IMR-90 (cell line): ENCODE results near the gene KANSL3. TPM values are rescaled to one million over a fixed set of nuclear protein-coding genes. Genes with fewer than 3 reads are reported as not detected.
A peak's percentile ranks its signal among the peaks of the same experiment; 100 is the strongest.

ENCODE experiments used
- ATAC-seq: fragments of 200-7000 bp; cut with Tn5 transposase; 2 replicates; pipeline ENCODE4 v1.9.1; 2020; ENCODE audit warnings: low read depth, mild to moderate bottlenecking, moderate library complexity
- BruUV-seq: library from RNA; stranded (reverse); fragments of 400-500 nt; replicated peaks from 2 replicates; lab custom pipeline; 2021; lab: Mats Ljungman, UMichigan
- CTCF ChIA-PET: fragments of 300-600 bp; formaldehyde crosslinking; extraction: SDS; loops from one replicate; lab custom pipeline; 2021; ENCODE audit warnings: antibody characterized with exemption; lab: Yijun Ruan, JAX
- POLR2A ChIA-PET: fragments of 300-600 bp; sonication (Branson Sonifier 250); formaldehyde crosslinking; loops from one replicate; lab custom pipeline; 2022; ENCODE audit warnings: antibody characterized with exemption; ENCODE audit not compliant: unreplicated experiment; lab: Charles Lee
- DNase-seq: peaks from one replicate; pipeline ENCODE4 v3.0.0; 2013
- H2AFZ ChIP-seq: replicated peaks from 2 replicates; pipeline ENCODE3; 2013; ENCODE audit warnings: low read length, mild to moderate bottlenecking; ENCODE audit not compliant: poor library complexity
- H2AK5ac ChIP-seq: 2 replicates; pipeline ENCODE4 v1.6.1; 2013; ENCODE audit warnings: low read depth, low read length, inconsistent platforms
- H2AK9ac ChIP-seq: replicated peaks from 2 replicates; pipeline ENCODE3; 2013; ENCODE audit warnings: mild to moderate bottlenecking, low read depth, low read length, moderate library complexity; ENCODE audit not compliant: poor library complexity
- H2BK120ac ChIP-seq: 2 replicates; pipeline ENCODE4 v1.6.1; 2013; ENCODE audit warnings: low read depth, low read length, inconsistent platforms
- H2BK15ac ChIP-seq: 3 replicates; pipeline ENCODE4 v1.6.1; 2013; ENCODE audit warnings: low read depth, low read length, inconsistent platforms
- H2BK20ac ChIP-seq: 2 replicates; pipeline ENCODE4 v1.6.1; 2013; ENCODE audit warnings: low read depth, mild to moderate bottlenecking, inconsistent platforms, low read length, moderate library complexity
- H2BK5ac ChIP-seq: 2 replicates; pipeline ENCODE4 v1.6.1; 2013; ENCODE audit warnings: mild to moderate bottlenecking, low read depth, low read length, inconsistent platforms; ENCODE audit not compliant: poor library complexity, severe bottlenecking
- H3K14ac ChIP-seq: replicated peaks from 2 replicates; pipeline ENCODE4 v1.6.1; 2013; ENCODE audit warnings: low read depth, low read length, inconsistent platforms
- H3K18ac ChIP-seq: 2 replicates; pipeline ENCODE4 v1.6.1; 2013; ENCODE audit warnings: low read depth, low read length, control low read depth
- H3K23ac ChIP-seq: 2 replicates; pipeline ENCODE4 v1.6.1; 2013; ENCODE audit warnings: low read depth, low read length, inconsistent platforms
- H3K27ac ChIP-seq: 2 replicates; pipeline ENCODE4 v1.5.1; 2013; ENCODE audit warnings: mild to moderate bottlenecking, control low read depth, low read length; ENCODE audit not compliant: insufficient read depth
- H3K27me3 ChIP-seq: 2 replicates; pipeline ENCODE4 v1.6.1; 2013; ENCODE audit warnings: low read length; ENCODE audit not compliant: control insufficient read depth, insufficient read depth
- H3K36me3 ChIP-seq: 2 replicates; pipeline ENCODE4 v1.6.1; 2013; ENCODE audit warnings: low read length, mixed read lengths; ENCODE audit not compliant: control insufficient read depth, insufficient read depth
- H3K4ac ChIP-seq: 2 replicates; pipeline ENCODE4 v1.6.1; 2013; ENCODE audit warnings: low read depth, low read length, inconsistent platforms
- H3K4me1 ChIP-seq: 2 replicates; pipeline ENCODE4 v1.6.1; 2013; ENCODE audit warnings: low read length, mixed read lengths; ENCODE audit not compliant: control insufficient read depth, insufficient read depth
- H3K4me2 ChIP-seq: 2 replicates; pipeline ENCODE4 v1.6.1; 2013; ENCODE audit warnings: low read depth, mild to moderate bottlenecking, control low read depth, low read length, moderate library complexity
- H3K4me3 ChIP-seq: 2 replicates; pipeline ENCODE4 v1.5.1; 2013; ENCODE audit warnings: low read depth, mild to moderate bottlenecking, control low read depth, low read length, moderate library complexity; ENCODE audit not compliant: insufficient read depth
- H3K56ac ChIP-seq: 2 replicates; pipeline ENCODE4 v1.6.1; 2013; ENCODE audit warnings: low read length, inconsistent platforms; ENCODE audit not compliant: insufficient read depth; ENCODE audit errors: extremely low read depth
- H3K79me1 ChIP-seq, 2 experiments: 2 replicates each; pipeline ENCODE4 v1.6.1; 2013; ENCODE audit warnings: low read length in 2 of 2, inconsistent platforms in 1 of 2, low read depth in 1 of 2
- H3K9ac ChIP-seq: 2 replicates; pipeline ENCODE4 v1.6.1; 2013; ENCODE audit warnings: low read depth, low read length, control low read depth
- H3K9me1 ChIP-seq: 2 replicates; pipeline ENCODE4 v1.6.1; 2013; ENCODE audit warnings: low read length, inconsistent platforms; ENCODE audit not compliant: insufficient read depth
- H3K9me3 ChIP-seq: 2 replicates; pipeline ENCODE4 v1.6.1; 2013; ENCODE audit warnings: low read length; ENCODE audit not compliant: control insufficient read depth, insufficient read depth
- H4K20me1 ChIP-seq: 2 replicates; pipeline ENCODE4 v1.6.1; 2013; ENCODE audit warnings: low read length, inconsistent platforms; ENCODE audit not compliant: insufficient read depth
- H4K5ac ChIP-seq: 2 replicates; pipeline ENCODE4 v1.6.1; 2013; ENCODE audit warnings: mild to moderate bottlenecking, low read depth, low read length, control low read depth
- H4K8ac ChIP-seq, 2 experiments: 2 replicates each; pipeline ENCODE4 v1.6.1; 2013; ENCODE audit warnings: low read depth in 2 of 2, low read length in 2 of 2, control low read depth in 1 of 2, inconsistent platforms in 1 of 2
- H4K91ac ChIP-seq: 2 replicates; pipeline ENCODE4 v1.6.1; 2013; ENCODE audit warnings: low read depth, low read length, inconsistent platforms; ENCODE audit not compliant: insufficient read depth
- BHLHE40 ChIP-seq: fragments of 150-350 bp; IDR thresholded peaks from 2 replicates; pipeline ENCODE4 v1.6.1; 2016; ENCODE audit warnings: mild to moderate bottlenecking, low read depth, low read length
- CEBPB ChIP-seq: IDR thresholded peaks from 2 replicates; pipeline ENCODE4 v1.6.1; 2012; ENCODE audit warnings: low read depth, low read length, improper control_type of control experiment
- CHD1 ChIP-seq: IDR thresholded peaks from 2 replicates; pipeline ENCODE4 v1.6.1; 2012; ENCODE audit warnings: low read depth, low read length, improper control_type of control experiment
- FOS ChIP-seq: fragments of 150-350 bp; IDR thresholded peaks from 2 replicates; pipeline ENCODE4 v1.6.1; 2016; ENCODE audit warnings: low read depth, low read length
- MAFK ChIP-seq: IDR thresholded peaks from 2 replicates; pipeline ENCODE4 v1.6.1; 2012; ENCODE audit warnings: low read depth, low read length, improper control_type of control experiment
- MAZ ChIP-seq: IDR thresholded peaks from 2 replicates; pipeline ENCODE4 v1.6.1; 2012; ENCODE audit warnings: low read depth, mild to moderate bottlenecking, low read length, improper control_type of control experiment, moderate library complexity, borderline replicate concordance
- MXI1 ChIP-seq: IDR thresholded peaks from 2 replicates; pipeline ENCODE4 v1.6.1; 2012; ENCODE audit warnings: low read depth, mild to moderate bottlenecking, low read length, moderate library complexity, borderline replicate concordance
- NFE2L2 ChIP-seq: fragments of 150-350 bp; IDR thresholded peaks from 2 replicates; pipeline ENCODE4 v1.6.1; 2016; ENCODE audit warnings: low read depth, mild to moderate bottlenecking, low read length
- POLR2A ChIP-seq: IDR thresholded peaks from 2 replicates; pipeline ENCODE4 v1.6.1; 2012; ENCODE audit warnings: mild to moderate bottlenecking, low read depth, low read length
- RCOR1 ChIP-seq: IDR thresholded peaks from 2 replicates; pipeline ENCODE4 v1.6.1; 2012; ENCODE audit warnings: mild to moderate bottlenecking, low read length, improper control_type of control experiment; ENCODE audit not compliant: insufficient replicate concordance
- RFX5 ChIP-seq: IDR thresholded peaks from 2 replicates; pipeline ENCODE4 v1.8.0; 2012; ENCODE audit warnings: low read depth, mild to moderate bottlenecking, low read length, moderate library complexity
- WGBS, 2 experiments: methylation state at CpG; one replicate each; pipeline versions ENCODE4 v1.1.5 to v1.1.7; 2013; ENCODE audit warnings: missing lambda C conversion rate in 2 of 2; ENCODE audit not compliant: insufficient read length in 1 of 2; ENCODE audit errors: extremely low coverage in 2 of 2; 5-methylcytosine and 5-hydroxymethylcytosine counted together
- dilution Hi-C: fragments of 300-500 bp; cut with HindIII; formaldehyde crosslinking; loops from one replicate; pipeline ENCODE4 v1.14.3; 2018; ENCODE audit warnings: low sequenced_read_pairs; ENCODE audit not compliant: unreplicated experiment
- in situ Hi-C: fragments of 300-500 bp; cut with MboI; formaldehyde crosslinking; loops from 3 replicates; pipeline ENCODE4 v1.14.3; 2019; ENCODE audit warnings: low sequenced_read_pairs, inconsistent platforms, mixed read lengths
- intact Hi-C: fragments of 100-400 bp; cut with micrococcal nuclease; formaldehyde crosslinking; loops from 2 replicates; pipeline ENCODE4 v1.10.0; 2022
- polyA plus RNA-seq, 3 experiments: library from polyadenylated mRNA; depleted of rRNA; stranded (reverse); fragments of >200 nt; gene quantifications; 2 replicates each; pipeline ENCODE4 v1.2.3, GENCODE V29; 2012; ENCODE audit warnings: low replicate concordance in 1 of 3
- total RNA-seq: library from RNA; depleted of rRNA; stranded (reverse); fragments of >200 nt; gene quantifications from 2 replicates; pipeline ENCODE4 v1.2.3, GENCODE V29; 2012
- TF ChIP-seq, protein P1 (sequence below): fragments of 150-350 bp; IDR thresholded peaks from 2 replicates; pipeline ENCODE4 v1.6.1; 2016; ENCODE audit warnings: low read depth, mild to moderate bottlenecking, low read length, moderate library complexity, borderline replicate concordance

The KANSL3 gene
- total and polyA plus RNA-seq, 2 of the 4 experiments (the other 2 are of a cell fraction): 22.2 to 26.3 TPM

DNA sequence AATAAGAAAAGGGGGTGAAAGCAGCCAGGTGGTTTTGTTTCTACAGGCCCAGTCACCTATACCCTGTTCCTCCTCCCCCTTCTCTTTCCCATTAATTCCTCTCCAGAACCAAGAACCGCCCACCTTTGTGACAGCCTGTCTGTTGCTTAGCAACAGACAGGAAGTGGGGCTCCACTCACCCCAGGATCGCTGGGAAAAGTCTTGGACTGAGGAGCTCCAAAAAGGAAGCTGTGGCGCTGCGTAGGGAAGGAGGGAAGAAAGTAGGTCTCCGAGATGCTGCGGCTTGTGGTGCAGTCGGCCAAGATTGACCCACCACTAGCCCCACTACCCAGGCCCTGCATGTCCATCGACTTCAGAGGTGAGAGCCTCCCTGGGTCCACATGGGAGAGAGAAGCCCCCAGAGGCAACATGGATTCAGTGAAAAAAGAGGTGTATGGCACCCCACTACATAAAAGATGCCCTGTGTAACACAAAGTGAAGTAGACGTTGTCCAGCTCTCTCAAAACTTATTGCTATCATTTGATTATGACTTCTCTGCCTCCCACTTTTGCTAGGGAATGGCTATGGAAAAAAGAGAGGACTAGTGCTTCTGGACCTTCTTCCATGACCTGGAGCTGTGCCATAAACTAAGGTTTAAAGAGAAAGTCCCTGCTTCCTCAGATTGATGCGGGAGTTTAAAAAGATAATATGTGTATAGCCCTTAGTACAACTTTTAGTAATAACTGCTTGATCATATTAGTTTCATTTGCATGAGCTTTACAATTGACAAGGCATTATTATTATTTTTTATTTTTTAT, 4.7 kb upstream of the KANSL3 start, which contains the start of gene FER1L5 (continued):
- TF ChIP-seq FOS: no peak
- TF ChIP-seq MAFK: no peak
- TF ChIP-seq POLR2A: no peak

DNA sequence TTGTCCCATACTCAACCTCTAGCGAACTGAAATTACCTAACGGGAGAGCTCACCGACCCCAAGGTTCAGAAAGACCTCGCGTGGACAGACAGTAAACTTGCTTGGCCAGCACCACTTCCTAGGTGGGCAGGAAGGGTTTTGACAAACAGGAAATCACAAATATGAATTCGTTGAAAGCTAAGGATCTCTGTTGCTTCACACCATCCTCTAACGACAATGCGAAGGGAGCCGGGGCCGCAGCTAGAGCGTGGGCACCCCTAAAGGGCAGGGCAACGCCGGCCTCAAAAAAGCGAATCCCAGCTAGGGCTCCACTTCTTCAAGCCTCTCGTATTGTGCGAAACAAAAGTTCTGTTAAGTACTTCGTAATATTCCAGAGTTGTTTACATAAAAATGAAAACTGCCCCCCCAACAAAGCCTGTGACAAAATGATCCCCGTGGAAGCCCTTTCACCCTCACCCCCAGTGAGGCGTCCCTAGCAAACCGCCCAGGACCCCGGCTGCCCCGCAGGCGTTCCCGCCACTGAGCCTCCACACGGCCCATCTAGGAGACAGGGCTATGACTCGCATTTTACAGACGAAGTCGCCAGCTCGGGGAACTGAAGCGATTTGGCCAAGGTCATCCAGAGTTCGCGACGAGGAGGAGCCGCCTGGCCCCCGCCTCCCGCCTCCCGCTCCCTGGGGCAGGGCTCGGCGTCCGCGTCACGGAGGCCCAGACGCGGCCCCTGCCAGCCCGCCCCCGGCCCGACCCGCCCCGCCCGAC, 548 bp downstream of the KANSL3 start:
- H3K9me3 ChIP-seq: no peaks in the 10 kb centered on the region
- H3K4me2 ChIP-seq: peak overlapping the region; percentile 98
- no peaks in the 10 kb centered on the region for H3K27me3 ChIP-seq
- peak overlapping the region; percentile 23; the same call in 1 of the 2 replicates for H4K5ac ChIP-seq
- H2BK20ac ChIP-seq: peak overlapping the region; percentile 40
- H2AFZ ChIP-seq: peak overlapping the region; percentile 99
- H2BK5ac ChIP-seq: peak overlapping the region; percentile 82
- ChIA-PET CTCF (interaction anchor here (1.1 kb wide), 1 partner anchor 124 kb away, joined by 4 read pairs; no protein-coding TSS in a partner anchor), POLR2A (no interaction called here)
- ATAC-seq (peak; percentile 89), DNase-seq (peak; percentile 88)
- peaks cover 6% of the 10 kb centered on the region for H3K9me1 ChIP-seq
- H3K4me3 ChIP-seq: peak overlapping the region; percentile 87
- peak overlapping the region; percentile 7 to 78; a peak in 3 of 4 replicates for H4K8ac ChIP-seq
- H3K4me1 ChIP-seq: peaks cover 11% of the 10 kb centered on the region
- peak overlapping the region; percentile 40; the same call in 1 of the 3 replicates for H2BK15ac ChIP-seq
- WGBS, 2 experiments: 0% methylated on average over 12 of the region's 50 CpGs; no CpG with 5 or more reads in 1 of the 2 experiments
- in situ Hi-C loops: no loop called here
- peak overlapping the region; percentile 85 for H3K4ac ChIP-seq
- TF ChIP-seq NFE2L2 (no peak), RFX5 (no peak), MXI1 (peak; percentile 18; the same call in 1 of the 2 replicates), CHD1 (no peak; the same call in 1 of the 2 replicates), POLR2A (peak; percentile 91), MAFK (no peak), BHLHE40 (no peak), MAZ (peak; percentile 36; the same call in 1 of the 2 replicates), FOS (0 out of 2 replicates have a peak, but pooled peaks have one; percentile 2), RCOR1 (no peak), CEBPB (peak; percentile 22; the same call in 1 of the 2 replicates)
- TF ChIP-seq, protein P1, sequence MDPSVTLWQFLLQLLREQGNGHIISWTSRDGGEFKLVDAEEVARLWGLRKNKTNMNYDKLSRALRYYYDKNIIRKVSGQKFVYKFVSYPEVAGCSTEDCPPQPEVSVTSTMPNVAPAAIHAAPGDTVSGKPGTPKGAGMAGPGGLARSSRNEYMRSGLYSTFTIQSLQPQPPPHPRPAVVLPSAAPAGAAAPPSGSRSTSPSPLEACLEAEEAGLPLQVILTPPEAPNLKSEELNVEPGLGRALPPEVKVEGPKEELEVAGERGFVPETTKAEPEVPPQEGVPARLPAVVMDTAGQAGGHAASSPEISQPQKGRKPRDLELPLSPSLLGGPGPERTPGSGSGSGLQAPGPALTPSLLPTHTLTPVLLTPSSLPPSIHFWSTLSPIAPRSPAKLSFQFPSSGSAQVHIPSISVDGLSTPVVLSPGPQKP: no peak
- peak overlapping the region; percentile 57 for H2AK5ac ChIP-seq
- BruUV-seq: no TSS peak
- peak overlapping the region; percentile 70; the same call in 1 of the 2 replicates for H3K56ac ChIP-seq
- H3K79me1 ChIP-seq: peaks cover 16 to 47% of the 10 kb centered on the region in 2 experiments
- H2BK120ac ChIP-seq: peak overlapping the region; percentile 60
- H3K9ac ChIP-seq: peak overlapping the region; percentile 59
- peak overlapping the region; percentile 51 for H3K18ac ChIP-seq
- peak overlapping the region; percentile 84 for H3K27ac ChIP-seq
- intact Hi-C loops: loop anchor here (2.0 to 5.0 kb wide), 2 partner anchors 19 to 105 kb away; partner anchors contain the start of gene LMAN2L
- H3K23ac ChIP-seq: peak overlapping the region; percentile 95
- H3K36me3 ChIP-seq: peaks cover 3% of the 10 kb centered on the region
- H3K14ac ChIP-seq: peak overlapping the region; percentile 93
- dilution Hi-C loops: no loop called here
- H4K91ac ChIP-seq: peak overlapping the region; percentile 67
- H4K20me1 ChIP-seq: peaks cover 1% of the 10 kb centered on the region; the same call in 1 of the 2 replicates
- peak overlapping the region; percentile 88 for H2AK9ac ChIP-seq
